ENCODE results near the gene TMEM39B.

DNA sequence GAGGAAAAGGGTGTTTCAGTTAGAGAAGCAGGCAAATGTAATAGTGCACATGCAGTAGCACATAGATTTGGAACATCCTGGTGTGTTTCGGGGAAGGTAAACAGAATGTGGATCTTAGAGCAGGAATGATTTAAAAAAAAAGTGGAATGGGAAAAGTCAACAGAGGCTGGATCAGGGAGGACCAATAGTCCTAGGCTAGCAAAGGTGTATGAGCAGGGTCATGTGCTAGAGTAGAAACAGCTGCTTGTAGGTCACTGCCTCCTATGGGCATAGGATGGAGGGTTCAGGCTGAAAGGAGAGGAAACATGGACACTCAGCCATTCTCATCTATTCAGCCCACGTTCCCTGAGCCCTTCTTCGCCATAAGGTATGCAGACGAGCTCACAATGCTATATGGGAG, 31.4 kb downstream of the TMEM39B start:
- TF ChIP-seq, protein P1, sequence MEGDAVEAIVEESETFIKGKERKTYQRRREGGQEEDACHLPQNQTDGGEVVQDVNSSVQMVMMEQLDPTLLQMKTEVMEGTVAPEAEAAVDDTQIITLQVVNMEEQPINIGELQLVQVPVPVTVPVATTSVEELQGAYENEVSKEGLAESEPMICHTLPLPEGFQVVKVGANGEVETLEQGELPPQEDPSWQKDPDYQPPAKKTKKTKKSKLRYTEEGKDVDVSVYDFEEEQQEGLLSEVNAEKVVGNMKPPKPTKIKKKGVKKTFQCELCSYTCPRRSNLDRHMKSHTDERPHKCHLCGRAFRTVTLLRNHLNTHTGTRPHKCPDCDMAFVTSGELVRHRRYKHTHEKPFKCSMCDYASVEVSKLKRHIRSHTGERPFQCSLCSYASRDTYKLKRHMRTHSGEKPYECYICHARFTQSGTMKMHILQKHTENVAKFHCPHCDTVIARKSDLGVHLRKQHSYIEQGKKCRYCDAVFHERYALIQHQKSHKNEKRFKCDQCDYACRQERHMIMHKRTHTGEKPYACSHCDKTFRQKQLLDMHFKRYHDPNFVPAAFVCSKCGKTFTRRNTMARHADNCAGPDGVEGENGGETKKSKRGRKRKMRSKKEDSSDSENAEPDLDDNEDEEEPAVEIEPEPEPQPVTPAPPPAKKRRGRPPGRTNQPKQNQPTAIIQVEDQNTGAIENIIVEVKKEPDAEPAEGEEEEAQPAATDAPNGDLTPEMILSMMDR (IDR thresholded peaks at IDR 0.05), result no peak
- no peak for TF ChIP-seq EZH2 (IDR thresholded peaks at IDR 0.05; ENCODE audit: borderline replicate concordance, insufficient read depth, low read depth, low read length, poor library complexity, severe bottlenecking)

Data from B cell (primary cell).